Mesenteric fat pad (tissue), 1 donor: ENCODE measurements around the gene PLCB3. TPM values are rescaled to one million over a fixed set of nuclear protein-coding genes. Genes with fewer than 3 reads are reported as not detected.

Experiments used
- DNase-seq: peaks from one replicate; pipeline ENCODE4 v3.0.0-alpha.2; 2020; ENCODE audit warnings: low spot score
- total RNA-seq: library from RNA; stranded (reverse); fragmentation: NEBNext Ultra II Directional; extraction: Animal tissue kit (Norgen Biotek cat#: 25700); gene quantifications from one replicate; pipeline ENCODE4 v1.2.1, GENCODE V29; 2021
- donor health status: DM: yes; HTN: yes; CAD: no.

PLCB3 gene
- total RNA-seq, 1 donor from 2014 or later, result 25.8 TPM

- DNase-seq, result no peak
Measured at GRCh38 chr11:64265176-64266160, 14.1 kb downstream of the PLCB3 start.

GRCh38 chr11:64266339-64266738 lies 15.0 kb downstream of the PLCB3 start:
- DNase-seq, result no peak

- no peak for DNase-seq
Measured at GRCh38 chr11:64267207-64267945, 16.0 kb downstream of the PLCB3 start.

GRCh38 chr11:64268025-64268892 lies 16.9 kb downstream of the PLCB3 start:
- no peak for DNase-seq

- no peak for DNase-seq
Measured at GRCh38 chr11:64268893-64269539, 17.7 kb downstream of the PLCB3 start.

- DNase-seq, result peak; percentile 99
Measured at GRCh38 chr11:64269540-64270220, 18.4 kb downstream of the PLCB3 start.

- DNase-seq, result no peak
Measured at GRCh38 chr11:64275031-64275800, 23.9 kb downstream of the PLCB3 start.

GRCh38 chr11:64275841-64276240 lies 24.5 kb downstream of the PLCB3 start:
- no peak for DNase-seq

- no peak for DNase-seq
Measured at GRCh38 chr11:64276653-64277431, 25.5 kb downstream of the PLCB3 start.

- DNase-seq, result no peak
Measured at GRCh38 chr11:64278576-64279190, 27.4 kb downstream of the PLCB3 start.

GRCh38 chr11:64281957-64282770 lies 30.8 kb downstream of the PLCB3 start:
- DNase-seq, result no peak

GRCh38 chr11:64283092-64283491 lies 31.8 kb downstream of the PLCB3 start:
- DNase-seq, result no peak

GRCh38 chr11:64284048-64284961 lies 33.0 kb downstream of the PLCB3 start, which contains the start of gene BAD:
BAD (minus strand) TSS chr11:64284665; CDS start chr11:64284368, 297 bp downstream.
- DNase-seq, result peak; percentile 98

GRCh38 chr11:64284962-64285884 lies 33.9 kb downstream of the PLCB3 start, which contains the start of gene GPR137:
GPR137 (plus strand) TSS chr11:64285848; CDS start chr11:64286525, 677 bp downstream.
- peak; percentile 97 for DNase-seq
